Aorta (tissue), 5 donors: Measurements from ENCODE around the gene CFAP92. TPM values are rescaled to one million over a fixed set of nuclear protein-coding genes. Genes with fewer than 3 reads are reported as not detected.

Source experiments
- ATAC-seq: fragments of 200-7000 bp; cut with Tn5 transposase; one replicate; pipeline ENCODE4 v1.9.1; 2022; ENCODE audit warnings: moderate library complexity; ENCODE audit not compliant: low FRiP score
- DNase-seq, 2 donors: peaks; one replicate each; pipeline ENCODE4 v3.0.0-alpha.2; 2020
- H3K27ac ChIP-seq, 2 donors: one replicate each; pipeline ENCODE4 v1.5.1; 2013; ENCODE audit warnings: low read length in 2 of 2, mild to moderate bottlenecking in 2 of 2, moderate library complexity in 2 of 2, control low read depth in 1 of 2, inconsistent platforms in 1 of 2, low read depth in 1 of 2
- H3K27me3 ChIP-seq, 2 donors: one replicate each; pipeline ENCODE4 v1.6.1; 2013; ENCODE audit warnings: control low read depth in 1 of 2, low read length in 1 of 2, mild to moderate bottlenecking in 1 of 2, moderate library complexity in 1 of 2; ENCODE audit not compliant: insufficient read depth in 2 of 2, control insufficient read depth in 1 of 2
- H3K36me3 ChIP-seq, 2 donors: one replicate each; pipeline ENCODE4 v1.6.1; 2013; ENCODE audit warnings: control low read depth in 1 of 2, low read length in 1 of 2, mild to moderate bottlenecking in 1 of 2; ENCODE audit not compliant: insufficient read depth in 2 of 2, control insufficient read depth in 1 of 2
- H3K4me1 ChIP-seq, 2 donors: one replicate each; pipeline ENCODE4 v1.6.1; 2013; ENCODE audit warnings: low read length in 2 of 2, control low read depth in 1 of 2, mild to moderate bottlenecking in 1 of 2, moderate library complexity in 1 of 2; ENCODE audit not compliant: insufficient read depth in 2 of 2, control insufficient read depth in 1 of 2
- H3K4me3 ChIP-seq, 2 donors: one replicate each; pipeline ENCODE4 v1.5.1; 2013; ENCODE audit warnings: low read length in 2 of 2, control low read depth in 1 of 2, mild to moderate bottlenecking in 1 of 2
- H3K9me3 ChIP-seq: one replicate; pipeline ENCODE4 v1.6.1; 2013; ENCODE audit warnings: mild to moderate bottlenecking, low read length; ENCODE audit not compliant: control insufficient read depth
- WGBS, 2 donors: extraction: QIAGEN DNeasy Blood & Tissue Kit; methylation state at CpG; one replicate each; pipeline ENCODE4 v1.1.7; 2013; 5-methylcytosine and 5-hydroxymethylcytosine counted together
- intact Hi-C, 2 donors: fragments of 100-400 bp; cut with DNase I; formaldehyde crosslinking; loops; one replicate each; pipeline versions ENCODE4 v1.14.2 to v1.15.0; 2022
- polyA plus RNA-seq, 2 donors: library from polyadenylated mRNA; stranded (reverse); fragments of 200-250 nt; gene quantifications; one replicate each; pipeline ENCODE4 v1.2.3, GENCODE V29; 2013
- total RNA-seq, 2 donors: library from RNA; stranded (reverse); fragmentation: NEBNext Ultra II Directional; extraction: Animal tissue kit (Norgen Biotek cat#: 25700); gene quantifications; one replicate each; pipeline ENCODE4 v1.2.1, GENCODE V29; 2021
- donor health status: healthy with polysubstance abuse.
- donor health status: Bipolar disorder and iron deficiency.
- donor health status: DM: no; HTN: no; CAD: no.
- donor health status: DM: no; HTN: no; CAD: no.
- donor health status: DM: yes; HTN: yes; CAD: no.

Gene CFAP92
- total and polyA plus RNA-seq, 4 donors, result 0.62 to 1.2 TPM; not detected in 2

GRCh38 chr3:128910006-128910405 lies 83.9 kb downstream of the CFAP92 start:
- H3K27me3 ChIP-seq, result no peaks in the 10 kb centered on the region
- peaks cover 0 to 10% of the 10 kb centered on the region in 2 donors for H3K36me3 ChIP-seq
- no peaks in the 10 kb centered on the region for H3K9me3 ChIP-seq

GRCh38 chr3:128908951-128909350 lies 84.9 kb downstream of the CFAP92 start:
- 89 to 95% methylated on average over 6 of the region's 6 CpGs for WGBS, 2 donors
- Histone ChIP-seq H3K9me3 (no peaks in the 10 kb centered on the region), H3K4me3 (no peak overlapping the region), H3K36me3 (peaks cover 0 to 10% of the 10 kb centered on the region in 2 donors), H3K27ac (no peak overlapping the region), H3K27me3 (no peaks in the 10 kb centered on the region), H3K4me1 (no peaks in the 10 kb centered on the region)
- intact Hi-C loops, result no loop called here
- no peak for DNase-seq
- ATAC-seq, result no peak

More at GRCh38 chr3:128910006-128910405, 83.9 kb downstream of the CFAP92 start:
- no peak for DNase-seq
- intact Hi-C loops, result no loop called here
- H3K27ac ChIP-seq, result no peak overlapping the region
- no peak overlapping the region for H3K4me3 ChIP-seq
- WGBS, 2 donors, result 95% methylated on average over 13 of the region's 13 CpGs
- no peak for ATAC-seq
- H3K4me1 ChIP-seq, result no peaks in the 10 kb centered on the region

DNA sequence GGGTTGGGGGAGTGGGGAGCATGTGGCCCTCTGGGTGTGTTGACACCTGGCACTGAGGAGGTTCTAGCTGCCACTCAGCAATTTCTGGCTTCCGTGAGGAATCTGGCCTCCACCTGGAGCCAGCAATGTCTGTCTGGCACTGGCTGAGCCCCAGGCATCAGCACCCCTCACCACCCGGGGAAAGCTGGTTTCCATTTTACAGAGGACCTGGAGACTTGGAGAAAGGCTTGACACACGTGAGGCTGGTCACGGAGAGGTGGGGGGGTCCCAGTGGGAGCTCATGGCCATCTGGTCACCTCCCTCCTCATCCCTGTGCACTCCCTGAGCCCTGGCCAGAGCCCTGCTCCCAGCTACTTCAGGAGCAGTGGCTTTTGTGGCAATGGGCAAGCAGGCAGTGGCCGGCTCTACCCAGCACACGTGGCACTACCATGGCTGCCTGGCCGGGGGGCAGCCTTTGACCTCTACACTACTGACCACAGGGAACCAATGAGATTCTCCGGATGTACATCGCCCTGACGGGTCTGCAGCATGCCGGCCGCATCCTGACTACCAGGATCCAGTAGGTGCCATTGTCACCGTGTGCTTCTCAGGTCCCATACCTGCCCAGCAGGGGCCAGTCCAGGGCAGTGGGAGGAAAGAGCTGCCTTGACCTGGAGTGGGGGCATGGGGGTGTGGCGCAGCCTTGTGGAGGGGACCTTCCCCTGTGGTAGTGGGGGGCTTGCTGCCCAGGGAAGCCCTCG lies 86.0 kb downstream of the CFAP92 start:
- ATAC-seq (peak; percentile 4), DNase-seq (no peak)
- Histone ChIP-seq H3K9me3 (no peaks in the 10 kb centered on the region), H3K4me3 (no peak overlapping the region), H3K27ac (no peak overlapping the region), H3K36me3 (peaks cover 0 to 13% of the 10 kb centered on the region in 2 donors), H3K4me1 (no peaks in the 10 kb centered on the region), H3K27me3 (no peaks in the 10 kb centered on the region)
- WGBS, 2 donors, result 89 to 91% methylated on average over 15 of the region's 15 CpGs
- intact Hi-C loops, result no loop called here

DNA sequence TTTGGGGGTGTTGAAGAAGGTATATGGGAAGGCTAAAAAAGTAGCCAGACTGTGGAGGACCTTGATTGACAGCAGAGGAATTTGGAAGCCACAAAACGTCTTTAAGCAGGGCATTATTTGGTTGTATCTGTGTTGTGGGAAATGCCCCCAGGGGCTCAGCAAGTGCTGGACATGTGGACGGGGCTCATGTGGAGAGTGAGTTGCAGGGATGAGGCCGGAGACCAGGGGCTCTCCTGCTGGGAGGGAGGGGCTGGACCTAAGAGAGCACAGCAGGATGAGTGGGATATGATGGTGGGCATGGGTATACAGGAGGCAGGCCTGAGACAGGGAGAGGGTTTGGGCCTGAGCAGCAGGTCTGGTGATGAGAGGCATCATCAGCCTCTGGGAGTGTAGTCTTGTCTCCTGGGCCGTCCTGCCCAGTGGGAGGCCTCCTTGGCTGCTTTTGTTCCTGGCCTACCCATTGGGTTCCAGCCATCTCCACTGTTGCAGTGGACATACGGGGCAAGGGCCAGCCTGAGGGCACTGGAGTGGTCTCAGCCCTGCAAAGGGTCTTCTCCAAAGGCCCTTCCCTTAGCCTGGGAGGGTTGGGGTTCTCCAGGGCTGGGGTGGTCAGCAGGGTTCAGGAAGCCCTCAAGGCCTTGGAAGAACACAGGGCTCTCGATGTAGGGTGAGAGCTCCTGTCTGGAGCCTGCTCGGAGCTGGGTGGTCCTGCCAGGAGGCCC lies 86.9 kb downstream of the CFAP92 start:
- Histone ChIP-seq H3K36me3 (peaks cover 0 to 12% of the 10 kb centered on the region in 2 donors), H3K9me3 (no peaks in the 10 kb centered on the region), H3K4me3 (no peak overlapping the region), H3K4me1 (no peaks in the 10 kb centered on the region), H3K27me3 (no peaks in the 10 kb centered on the region), H3K27ac (no peak overlapping the region)
- no peak for ATAC-seq
- WGBS, 2 donors, result 71 to 82% methylated on average over 7 of the region's 7 CpGs
- intact Hi-C loops, result no loop called here
- no peak for DNase-seq

DNA sequence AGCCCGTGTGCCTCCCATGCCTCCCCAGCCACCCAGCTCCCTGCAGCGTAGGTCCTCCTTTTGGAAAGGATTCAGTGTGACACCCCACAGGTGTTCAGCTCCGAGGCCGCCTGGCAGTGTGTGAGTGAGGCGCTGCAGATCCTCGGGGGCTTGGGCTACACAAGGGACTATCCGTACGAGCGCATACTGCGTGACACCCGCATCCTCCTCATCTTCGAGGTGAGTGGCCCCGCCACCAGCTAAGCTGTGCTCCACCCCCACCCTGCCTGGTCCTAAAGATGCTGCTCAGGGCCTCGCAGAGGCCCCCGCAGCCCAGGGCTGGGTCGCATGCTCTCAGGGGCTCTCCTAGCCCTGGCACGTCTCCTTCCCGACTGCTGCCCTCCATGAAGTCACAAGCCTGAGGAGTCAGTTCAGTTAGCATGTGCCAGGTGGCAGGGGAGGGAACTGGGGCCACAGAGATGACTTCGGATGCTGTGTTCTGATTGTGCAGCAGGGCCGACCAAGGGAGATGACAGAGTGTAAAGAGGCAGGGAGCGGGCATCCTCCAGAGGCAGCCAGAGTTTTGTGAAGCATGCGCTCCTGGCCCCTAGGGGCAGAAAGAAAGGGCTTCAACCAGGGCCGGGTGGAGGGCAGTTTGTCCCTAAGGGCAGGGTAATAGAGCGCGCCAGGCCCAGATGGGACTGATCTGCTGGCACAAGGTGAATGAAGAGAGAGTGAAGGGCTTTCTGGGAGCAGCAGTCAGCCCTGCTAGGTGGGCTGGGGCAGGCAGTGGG lies 87.7 kb downstream of the CFAP92 start:
- intact Hi-C loops, result no loop called here
- H3K4me3 ChIP-seq, result no peak overlapping the region
- ATAC-seq (no peak), DNase-seq (no peak)
- WGBS, 2 donors, result 89 to 93% methylated on average over 25 of the region's 25 CpGs
- H3K4me1 ChIP-seq, result no peaks in the 10 kb centered on the region
- H3K27ac ChIP-seq, result no peak overlapping the region
- no peaks in the 10 kb centered on the region for H3K9me3 ChIP-seq
- H3K36me3 ChIP-seq, result peaks cover 0 to 12% of the 10 kb centered on the region in 2 donors
- H3K27me3 ChIP-seq, result no peaks in the 10 kb centered on the region

- H3K36me3 ChIP-seq, result peaks cover 3 to 15% of the 10 kb centered on the region in 2 donors
- intact Hi-C loops, result no loop called here
- no peak for DNase-seq
- H3K4me1 ChIP-seq, result no peaks in the 10 kb centered on the region
- 89 to 90% methylated on average over 12 of the region's 12 CpGs for WGBS, 2 donors
- no peaks in the 10 kb centered on the region for H3K27me3 ChIP-seq
- ATAC-seq, result no peak
- H3K27ac ChIP-seq, result no peak overlapping the region
- no peaks in the 10 kb centered on the region for H3K9me3 ChIP-seq
- no peak overlapping the region for H3K4me3 ChIP-seq
These were observed 90.4 kb downstream of the CFAP92 start for GRCh38 chr3:128903501-128903900.

DNA sequence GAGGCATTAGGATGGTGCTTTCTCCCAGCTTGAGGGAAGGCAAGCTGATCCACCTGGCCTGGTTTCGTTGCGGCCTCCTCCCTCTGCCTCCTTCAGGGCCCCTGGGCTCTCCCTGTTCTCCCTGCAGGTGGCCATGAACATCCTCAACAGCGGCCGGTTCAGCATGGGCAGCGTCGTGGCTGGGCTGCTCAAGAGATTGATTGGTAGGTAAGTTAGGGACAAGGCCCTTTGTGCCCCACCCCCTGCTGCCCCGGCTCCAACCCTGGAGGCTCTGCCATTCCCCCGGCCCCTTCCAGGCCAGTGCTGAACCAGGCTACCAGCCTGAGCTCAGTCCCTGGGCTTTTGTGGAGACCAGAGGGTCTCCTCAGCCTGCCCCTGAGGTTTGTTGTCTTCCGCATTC lies 91.5 kb downstream of the CFAP92 start:
- intact Hi-C loops, result no loop called here
- ATAC-seq (no peak), DNase-seq (no peak)
- WGBS, 2 donors, result 90 to 93% methylated on average over 9 of the region's 9 CpGs
- H3K4me3 ChIP-seq, result no peak overlapping the region
- no peak overlapping the region for H3K27ac ChIP-seq
- H3K9me3 ChIP-seq, result no peaks in the 10 kb centered on the region
- H3K27me3 ChIP-seq, result no peaks in the 10 kb centered on the region
- no peaks in the 10 kb centered on the region for H3K4me1 ChIP-seq
- peaks cover 3 to 17% of the 10 kb centered on the region in 2 donors for H3K36me3 ChIP-seq

- 84 to 90% methylated on average over 11 of the region's 11 CpGs for WGBS, 2 donors
- Histone ChIP-seq H3K27ac (no peak overlapping the region), H3K36me3 (peaks cover 9 to 18% of the 10 kb centered on the region in 2 donors), H3K4me1 (no peaks in the 10 kb centered on the region), H3K27me3 (no peaks in the 10 kb centered on the region), H3K9me3 (no peaks in the 10 kb centered on the region), H3K4me3 (no peak overlapping the region)
- DNase-seq, result no peak
- intact Hi-C loops, result no loop called here
- ATAC-seq, result no peak
These were observed 97.8 kb downstream of the CFAP92 start for GRCh38 chr3:128895843-128896697.
